Testis (tissue), 3 donors: ENCODE data around the gene PCSK6. TPM values are rescaled to one million over a fixed set of nuclear protein-coding genes. Genes with fewer than 3 reads are reported as not detected.

Source experiments
- DNase-seq: peaks from one replicate; pipeline ENCODE4 v3.0.0-alpha.2; 2019
- H3K27ac ChIP-seq, 2 donors: fragments of 200-600 bp; sonication (generic); one replicate each; pipeline ENCODE4 v1.5.1; 2019
- H3K27me3 ChIP-seq: fragments of 200-600 bp; sonication (generic); one replicate; pipeline ENCODE4 v1.5.1; 2019
- H3K36me3 ChIP-seq: fragments of 200-600 bp; sonication (generic); one replicate; pipeline ENCODE4 v1.5.1; 2017; ENCODE audit warnings: low read depth; ENCODE audit errors: missing control alignments
- H3K4me1 ChIP-seq: fragments of 200-600 bp; sonication (generic); one replicate; pipeline ENCODE4 v1.5.1; 2019
- H3K4me3 ChIP-seq, 2 donors: fragments of 200-600 bp; sonication (generic); one replicate each; pipeline ENCODE4 v1.5.1; 2017 to 2019
- H3K9me3 ChIP-seq: fragments of 200-600 bp; sonication (generic); one replicate; pipeline ENCODE4 v1.5.1; 2017
- CTCF ChIP-seq, 3 experiments: fragments of 450-650 bp in 2 of 3; fragments of 200-600 bp in 1 of 3; sonication (generic) in 1 of 3; IDR thresholded peaks; one replicate each; pipeline ENCODE4 v1.5.1; 2016 to 2019; ENCODE audit warnings: antibody characterized with exemption in 3 of 3, mild to moderate bottlenecking in 2 of 3, moderate library complexity in 1 of 3
- POLR2A ChIP-seq: fragments of 450-650 bp; IDR thresholded peaks from one replicate; pipeline ENCODE4 v1.6.1; 2017; ENCODE audit warnings: antibody characterized with exemption, mild to moderate bottlenecking, moderate library complexity
- WGBS, 2 donors: methylation state at CpG; one replicate each; pipeline ENCODE4 v1.1.5; 2018; 5-methylcytosine and 5-hydroxymethylcytosine counted together
- intact Hi-C: fragments of 100-400 bp; cut with DNase I; formaldehyde crosslinking; loops from one replicate; pipeline ENCODE4 v1.15.1; 2023; ENCODE audit warnings: low total_unique reads
- polyA plus RNA-seq: library from polyadenylated mRNA; stranded (reverse); fragments of 350-450 nt; fragmentation: Illumina TruSeq; extraction: RNeasy Lipid Tissue Mini Kit (QIAGEN cat#74804); gene quantifications from one replicate; pipeline ENCODE4 v1.2.3, GENCODE V29; 2014; ENCODE audit warnings: low read depth, low replicate concordance; ENCODE audit not compliant: insufficient read depth
- total RNA-seq, 2 donors: library from RNA; depleted of rRNA; stranded (reverse); fragments of >200 nt; gene quantifications; one replicate each; pipeline ENCODE4 v1.2.3, GENCODE V29; 2016

PCSK6 gene
- total and polyA plus RNA-seq, 3 donors from 2014 or later, result 43.9 to 156 (median 95.4) TPM

- no peaks in the 10 kb centered on the region for H3K9me3 ChIP-seq
- TF ChIP-seq CTCF (IDR thresholded peaks at IDR 0.05) (no peak), POLR2A (no peak)
- no peaks in the 10 kb centered on the region for H3K36me3 ChIP-seq
- no peak overlapping the region for H3K27ac ChIP-seq
- H3K4me3 ChIP-seq, result no peak overlapping the region
- H3K27me3 ChIP-seq, result no peaks in the 10 kb centered on the region
- intact Hi-C loops, result no loop called here
- peaks cover 24% of the 10 kb centered on the region for H3K4me1 ChIP-seq
- DNase-seq, result no peak
- 66 to 78% methylated on average over 12 to 14 of the region's 14 CpGs for WGBS, 2 donors
Measured at GRCh38 chr15:101368086-101368780, 121.3 kb downstream of the PCSK6 start.

- Histone ChIP-seq H3K27me3 (no peaks in the 10 kb centered on the region), H3K27ac (no peak overlapping the region), H3K36me3 (no peaks in the 10 kb centered on the region), H3K4me3 (no peak overlapping the region), H3K9me3 (no peaks in the 10 kb centered on the region), H3K4me1 (peaks cover 22% of the 10 kb centered on the region)
- intact Hi-C loops, result no loop called here
- no peak for DNase-seq
- WGBS, 2 donors, result 47 to 51% methylated on average over 3 of the region's 3 CpGs
- TF ChIP-seq CTCF (IDR thresholded peaks at IDR 0.05), result no peak
- no peak for TF ChIP-seq POLR2A
Measured at GRCh38 chr15:101366853-101367252, 122.7 kb downstream of the PCSK6 start.

- H3K9me3 ChIP-seq, result no peaks in the 10 kb centered on the region
- no peaks in the 10 kb centered on the region for H3K36me3 ChIP-seq
- WGBS, 2 donors, result 90 to 91% methylated on average over 8 of the region's 8 CpGs
- TF ChIP-seq CTCF (IDR thresholded peaks at IDR 0.05) (no peak), POLR2A (no peak)
- no peak for DNase-seq
- H3K27me3 ChIP-seq, result no peaks in the 10 kb centered on the region
- H3K4me1 ChIP-seq, result peaks cover 9% of the 10 kb centered on the region
- no peak overlapping the region for H3K4me3 ChIP-seq
- no peak overlapping the region for H3K27ac ChIP-seq
- intact Hi-C loops, result no loop called here
Measured at GRCh38 chr15:101362986-101363566, 126.4 kb downstream of the PCSK6 start.

- WGBS, 2 donors, result 94 to 97% methylated on average over 10 of the region's 10 CpGs
- TF ChIP-seq CTCF (IDR thresholded peaks at IDR 0.05) (no peak), POLR2A (no peak)
- intact Hi-C loops, result no loop called here
- Histone ChIP-seq H3K27ac (no peak overlapping the region), H3K9me3 (no peaks in the 10 kb centered on the region), H3K36me3 (no peaks in the 10 kb centered on the region), H3K27me3 (no peaks in the 10 kb centered on the region), H3K4me3 (no peak overlapping the region), H3K4me1 (peaks cover 6% of the 10 kb centered on the region)
- DNase-seq, result no peak
Measured at GRCh38 chr15:101362359-101362758, 127.1 kb downstream of the PCSK6 start.

- Histone ChIP-seq H3K27me3 (no peaks in the 10 kb centered on the region), H3K4me3 (no peak overlapping the region), H3K27ac (no peak overlapping the region), H3K36me3 (no peaks in the 10 kb centered on the region), H3K9me3 (no peaks in the 10 kb centered on the region), H3K4me1 (no peaks in the 10 kb centered on the region)
- WGBS, 2 donors, result 88 to 96% methylated on average over 4 of the region's 4 CpGs
- no peak for DNase-seq
- no peak for TF ChIP-seq POLR2A
- TF ChIP-seq CTCF (IDR thresholded peaks at IDR 0.05), result no peak
- intact Hi-C loops, result no loop called here
Measured at GRCh38 chr15:101361418-101361817, 128.1 kb downstream of the PCSK6 start.
